Measurements from ENCODE around the gene LRRC59.
"Not testable (repeated sequence)": the region's sequence is repeated elsewhere in the genome, so short reads cannot be mapped to it uniquely, and the experiment has no call there.

The LRRC59 gene

GRCh38 chr17:50424246-50424995 lies 27.1 kb upstream of the LRRC59 start:
- no peak for DNase-seq

- no peak for DNase-seq
Observed at GRCh38 chr17:50423553-50424159, 26.3 kb upstream of the LRRC59 start.

- DNase-seq, result no peak
Observed at GRCh38 chr17:50422738-50423137, 25.4 kb upstream of the LRRC59 start.

GRCh38 chr17:50421308-50422051 lies 24.2 kb upstream of the LRRC59 start:
- DNase-seq, result no peak

GRCh38 chr17:50420419-50421112 lies 23.2 kb upstream of the LRRC59 start:
- no peak for DNase-seq

- DNase-seq, result not testable (repeated sequence)
Observed at GRCh38 chr17:50419577-50419976, 22.3 kb upstream of the LRRC59 start.

GRCh38 chr17:50414808-50415207 lies 17.5 kb upstream of the LRRC59 start:
- DNase-seq, result no peak

- DNase-seq, result no peak
Observed at GRCh38 chr17:50412188-50412732, 14.9 kb upstream of the LRRC59 start.

- no peak for DNase-seq
Observed at GRCh38 chr17:50407921-50408320, 10.6 kb upstream of the LRRC59 start.

- DNase-seq, result no peak
Observed at GRCh38 chr17:50406578-50406977, 9.3 kb upstream of the LRRC59 start.

GRCh38 chr17:50405351-50405750 lies 8.0 kb upstream of the LRRC59 start:
- not testable (repeated sequence) for DNase-seq

- not testable (repeated sequence) for DNase-seq
Observed at GRCh38 chr17:50399591-50399990, 2.3 kb upstream of the LRRC59 start.

GRCh38 chr17:50398672-50399071 lies 1.3 kb upstream of the LRRC59 start:
- DNase-seq, result not testable (repeated sequence)

- no peak for DNase-seq
Observed at GRCh38 chr17:50397919-50398285, 579 bp upstream of the LRRC59 start.

- DNase-seq, result no peak
Observed at GRCh38 chr17:50396261-50397110, 837 bp downstream of the LRRC59 start.

- DNase-seq, result no peak
Observed at GRCh38 chr17:50394711-50395110, 2.6 kb downstream of the LRRC59 start.

GRCh38 chr17:50393700-50394099 lies 3.6 kb downstream of the LRRC59 start:
- DNase-seq, result no peak

- no peak for DNase-seq
Observed at GRCh38 chr17:50392621-50393020, 4.7 kb downstream of the LRRC59 start.

- no peak for DNase-seq
Observed at GRCh38 chr17:50389534-50389933, 7.8 kb downstream of the LRRC59 start.

GRCh38 chr17:50388728-50389127 lies 8.6 kb downstream of the LRRC59 start:
- DNase-seq, result no peak

- no peak for DNase-seq
Observed at GRCh38 chr17:50386510-50386909, 10.8 kb downstream of the LRRC59 start.

- no peak for DNase-seq
Observed at GRCh38 chr17:50382931-50383330, 14.4 kb downstream of the LRRC59 start.

All from SHP77 treated with DMSO at 0.1 percent for 48 hours (cell line).